IMR-90 (cell line): ENCODE measurements around the gene RADIL.

Experiments
- POLR2A ChIP-seq: IDR thresholded peaks from 2 replicates; pipeline ENCODE4 v1.6.1; 2012; ENCODE audit warnings: mild to moderate bottlenecking, low read depth, low read length
- TF ChIP-seq, protein P1 (sequence below): conservative IDR thresholded peaks from 2 replicates; pipeline ENCODE4 v1.5.1; 2012; ENCODE audit warnings: mild to moderate bottlenecking, low read depth, low read length, improper control_type of control experiment

DNA sequence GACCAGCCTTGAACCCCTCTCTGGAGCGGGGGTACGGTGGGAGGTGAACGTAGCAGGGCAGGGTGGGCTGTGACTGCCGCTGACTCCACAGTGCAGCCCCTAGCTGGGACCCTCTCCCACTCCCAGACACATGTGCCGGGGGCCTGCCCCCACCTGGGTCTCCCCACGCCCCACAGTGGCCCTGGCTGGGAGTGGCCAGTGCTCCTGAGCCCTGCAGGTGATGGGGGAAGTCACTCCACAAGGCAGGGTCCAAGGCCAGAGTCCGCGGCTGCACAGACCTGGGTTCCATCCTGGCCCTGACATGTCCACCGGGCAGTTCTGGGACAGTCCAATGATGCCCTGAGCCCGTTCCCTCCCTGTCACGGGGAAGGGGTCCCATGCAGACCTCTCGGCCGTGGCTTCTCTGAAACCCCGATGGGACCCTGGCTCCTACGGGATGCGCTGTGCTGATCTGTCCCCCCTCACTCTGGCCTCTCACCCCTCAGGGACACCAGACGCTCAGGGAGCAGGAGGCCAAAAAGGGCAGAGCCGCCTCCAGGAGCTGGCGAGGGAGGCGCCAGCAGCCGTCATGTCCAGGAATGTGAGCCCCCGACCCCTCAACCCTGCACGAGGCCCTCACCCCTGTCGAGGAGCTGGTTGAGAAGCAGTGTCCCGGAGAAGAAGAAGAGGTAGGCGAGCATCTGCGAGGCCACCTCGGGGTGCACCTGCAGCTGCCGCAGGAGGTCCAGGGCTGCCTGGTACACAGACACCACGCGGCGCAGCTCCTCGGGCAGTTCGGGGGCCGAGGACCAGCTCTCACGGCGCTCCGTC lies 67.7 kb downstream of the RADIL start:
- TF ChIP-seq, protein P1, sequence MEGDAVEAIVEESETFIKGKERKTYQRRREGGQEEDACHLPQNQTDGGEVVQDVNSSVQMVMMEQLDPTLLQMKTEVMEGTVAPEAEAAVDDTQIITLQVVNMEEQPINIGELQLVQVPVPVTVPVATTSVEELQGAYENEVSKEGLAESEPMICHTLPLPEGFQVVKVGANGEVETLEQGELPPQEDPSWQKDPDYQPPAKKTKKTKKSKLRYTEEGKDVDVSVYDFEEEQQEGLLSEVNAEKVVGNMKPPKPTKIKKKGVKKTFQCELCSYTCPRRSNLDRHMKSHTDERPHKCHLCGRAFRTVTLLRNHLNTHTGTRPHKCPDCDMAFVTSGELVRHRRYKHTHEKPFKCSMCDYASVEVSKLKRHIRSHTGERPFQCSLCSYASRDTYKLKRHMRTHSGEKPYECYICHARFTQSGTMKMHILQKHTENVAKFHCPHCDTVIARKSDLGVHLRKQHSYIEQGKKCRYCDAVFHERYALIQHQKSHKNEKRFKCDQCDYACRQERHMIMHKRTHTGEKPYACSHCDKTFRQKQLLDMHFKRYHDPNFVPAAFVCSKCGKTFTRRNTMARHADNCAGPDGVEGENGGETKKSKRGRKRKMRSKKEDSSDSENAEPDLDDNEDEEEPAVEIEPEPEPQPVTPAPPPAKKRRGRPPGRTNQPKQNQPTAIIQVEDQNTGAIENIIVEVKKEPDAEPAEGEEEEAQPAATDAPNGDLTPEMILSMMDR: no peak
- no peak for TF ChIP-seq POLR2A
